GM18526 (cell line): ENCODE results near the gene EVI5.

Source experiments
- POLR2A ChIP-seq: IDR thresholded peaks from 3 replicates; pipeline ENCODE4 v1.6.1; 2011; ENCODE audit not compliant: insufficient read length; ENCODE audit errors: extremely low read depth

Gene EVI5

GRCh38 chr1:92804721-92805201 is 19.9 kb upstream of the EVI5 start:
- TF ChIP-seq POLR2A: no peak

- TF ChIP-seq POLR2A: no peak
Observed at GRCh38 chr1:92803140-92803887, 18.4 kb upstream of the EVI5 start.

- no peak for TF ChIP-seq POLR2A
Observed at GRCh38 chr1:92797961-92798360, 13.1 kb upstream of the EVI5 start.

- TF ChIP-seq POLR2A: no peak
Observed at GRCh38 chr1:92797297-92797696, 12.4 kb upstream of the EVI5 start.

- TF ChIP-seq POLR2A: no peak
Observed at GRCh38 chr1:92795166-92795565, 10.3 kb upstream of the EVI5 start.

GRCh38 chr1:92792340-92792782 is 7.5 kb upstream of the EVI5 start:
- TF ChIP-seq POLR2A: no peak

- no peak for TF ChIP-seq POLR2A
Observed at GRCh38 chr1:92791487-92792066, 6.7 kb upstream of the EVI5 start.

GRCh38 chr1:92790867-92791266 is 6.0 kb upstream of the EVI5 start:
- TF ChIP-seq POLR2A: no peak

GRCh38 chr1:92790081-92790480 is 5.2 kb upstream of the EVI5 start:
- TF ChIP-seq POLR2A: no peak

GRCh38 chr1:92786111-92786901 is 1.4 kb upstream of the EVI5 start:
- no peak for TF ChIP-seq POLR2A

- TF ChIP-seq POLR2A: no peak
Observed at GRCh38 chr1:92784021-92784638, 778 bp downstream of the EVI5 start.

- no peak for TF ChIP-seq POLR2A
Observed at GRCh38 chr1:92778376-92778775, 6.5 kb downstream of the EVI5 start.

GRCh38 chr1:92774407-92774806 is 10.5 kb downstream of the EVI5 start:
- TF ChIP-seq POLR2A: no peak

- TF ChIP-seq POLR2A: no peak
Observed at GRCh38 chr1:92769856-92770255, 15.1 kb downstream of the EVI5 start.

GRCh38 chr1:92768915-92769314 is 16.0 kb downstream of the EVI5 start:
- TF ChIP-seq POLR2A: no peak
